ENCODE measurements around the gene RFX8.
"Not testable (repeated sequence)": the region's sequence is repeated elsewhere in the genome, so short reads cannot be mapped to it uniquely, and the experiment has no call there.

RFX8 gene

DNA sequence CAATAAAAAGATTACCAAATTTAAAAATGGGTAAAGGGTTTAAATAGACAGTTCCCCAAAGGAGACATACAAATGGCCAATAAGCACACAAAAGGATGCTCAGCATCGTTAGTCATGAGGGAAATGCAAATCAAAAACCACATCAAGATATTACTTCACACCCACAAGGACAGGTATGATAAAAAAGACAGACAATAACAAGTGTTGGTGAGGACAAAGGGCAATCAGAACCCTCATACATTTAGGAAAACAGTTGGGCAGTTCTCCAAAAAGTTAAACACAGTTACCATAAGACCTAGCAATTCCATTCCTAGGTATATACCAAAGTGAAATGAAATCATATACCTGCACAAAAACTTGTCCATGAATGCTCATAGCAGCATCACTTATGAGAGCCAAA, 102.1 kb downstream of the RFX8 start:
- no peak for DNase-seq

DNA sequence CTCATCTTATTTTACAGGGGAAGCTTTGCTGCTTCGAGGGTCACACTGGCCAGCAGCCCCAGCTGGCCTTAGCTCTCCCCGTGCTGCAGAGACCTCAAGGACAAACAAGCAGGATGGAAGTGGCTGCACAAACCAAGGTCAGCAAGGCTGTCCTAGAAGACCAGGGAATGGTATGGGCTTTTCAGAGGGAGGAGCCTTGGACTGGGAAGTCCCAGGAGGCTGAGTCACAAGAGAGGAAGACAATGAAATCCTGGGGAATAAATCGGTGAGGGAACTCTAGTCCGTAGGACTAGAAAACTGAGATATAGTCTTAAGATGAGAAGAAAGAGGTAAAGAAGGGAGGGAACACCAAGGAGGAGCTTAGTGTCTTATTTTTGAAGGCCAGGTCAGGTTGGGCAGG, 103.3 kb downstream of the RFX8 start:
- DNase-seq, result no peak

DNA sequence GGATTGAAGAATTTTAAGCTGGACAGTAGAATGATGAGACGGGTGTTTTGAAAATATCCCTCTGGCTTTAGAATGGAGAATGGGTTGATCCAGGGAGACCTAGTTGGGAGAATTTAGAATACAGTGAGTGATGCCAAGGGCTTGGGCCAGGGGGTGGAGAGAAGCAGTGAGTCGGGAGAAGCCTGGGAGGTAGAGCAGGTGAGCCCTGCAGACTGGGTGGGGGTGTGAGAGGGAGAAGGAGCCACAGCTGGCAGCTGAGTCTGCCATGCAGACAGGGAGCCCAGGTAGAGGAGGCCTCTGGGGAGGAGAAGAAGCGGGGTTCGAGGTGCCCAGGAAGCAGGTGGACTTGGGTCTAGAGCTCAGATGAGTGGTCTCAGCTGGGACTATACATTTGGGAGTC, 105.8 kb downstream of the RFX8 start:
- DNase-seq, result no peak

DNA sequence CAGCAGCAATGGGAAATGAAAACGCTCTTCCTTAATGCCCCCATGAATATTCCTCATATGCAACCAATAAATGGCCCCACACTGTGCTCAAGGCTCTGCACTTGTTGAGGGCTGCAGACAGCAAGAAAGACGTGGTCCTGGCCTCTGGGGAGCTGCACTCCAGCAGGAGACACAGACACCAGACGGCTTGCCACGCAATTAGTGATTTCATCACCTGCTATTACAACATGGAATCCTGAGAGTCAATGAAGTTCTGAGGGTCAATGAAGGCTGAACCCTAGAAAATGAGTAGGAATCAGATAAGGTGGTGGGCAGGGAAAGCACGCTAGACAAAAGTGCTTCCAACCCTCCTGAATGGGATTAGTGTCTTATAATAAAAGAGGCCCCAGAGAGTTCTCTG, 106.5 kb downstream of the RFX8 start:
- DNase-seq, result no peak

DNA sequence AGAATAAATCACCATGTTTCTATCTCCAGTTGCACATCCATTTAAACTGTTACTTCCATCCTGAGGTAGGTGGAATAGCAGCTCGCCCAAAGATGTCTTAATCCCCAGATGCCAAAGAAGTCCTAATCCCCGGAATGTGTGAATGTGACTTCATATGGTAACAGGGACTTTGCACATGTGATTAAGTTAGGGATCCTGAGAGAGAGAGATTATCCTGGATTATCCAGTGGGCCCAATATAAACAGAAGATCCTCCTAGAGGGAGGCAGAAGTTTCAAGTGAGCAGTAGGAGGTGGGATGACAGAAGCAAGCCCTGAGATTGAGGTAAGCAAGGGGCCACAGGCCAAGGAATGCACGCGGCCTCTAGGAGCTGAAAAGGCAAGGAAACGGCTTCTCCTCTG, 107.4 kb downstream of the RFX8 start:
- no peak for DNase-seq

DNA sequence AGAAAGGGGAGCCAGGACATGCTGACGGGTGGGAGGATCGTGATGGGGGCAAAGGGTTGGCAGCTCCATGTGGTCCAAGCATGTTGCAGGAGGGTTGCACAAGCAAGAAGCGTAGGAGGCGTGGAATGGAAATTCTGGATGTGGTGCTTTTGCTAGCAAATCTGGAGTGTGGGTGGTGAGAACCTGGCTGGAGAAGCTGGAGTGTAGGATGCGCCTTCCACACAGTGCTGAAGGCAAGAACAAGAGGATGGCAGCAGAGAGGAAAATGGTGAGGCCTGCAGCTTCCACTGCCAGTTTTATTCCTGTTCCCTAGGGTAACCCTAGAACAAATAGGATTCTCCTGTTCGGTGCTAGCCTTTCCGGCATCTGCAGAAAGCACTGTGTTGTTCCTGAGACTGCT, 110.0 kb downstream of the RFX8 start:
- no peak for DNase-seq

DNA sequence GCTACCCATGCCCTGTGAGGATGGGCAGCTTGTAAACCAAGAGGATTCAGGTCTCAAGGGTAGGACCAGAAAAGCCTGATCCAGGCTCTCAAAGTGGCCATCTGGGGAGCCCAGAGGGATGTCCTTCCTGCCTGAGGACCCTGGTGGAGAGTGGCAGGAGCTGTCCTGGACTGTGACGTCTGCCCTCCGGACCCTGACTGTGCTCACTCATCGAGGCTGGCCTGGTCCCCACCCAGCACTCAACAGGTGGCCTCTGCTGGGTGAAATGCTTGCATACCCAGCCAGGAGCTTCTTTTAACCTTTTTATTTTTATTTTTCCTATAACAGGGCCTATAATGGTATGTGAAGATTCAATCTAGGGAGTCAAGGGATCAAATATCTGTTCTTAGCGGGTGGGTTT, 112.1 kb downstream of the RFX8 start:
- DNase-seq, result no peak

DNA sequence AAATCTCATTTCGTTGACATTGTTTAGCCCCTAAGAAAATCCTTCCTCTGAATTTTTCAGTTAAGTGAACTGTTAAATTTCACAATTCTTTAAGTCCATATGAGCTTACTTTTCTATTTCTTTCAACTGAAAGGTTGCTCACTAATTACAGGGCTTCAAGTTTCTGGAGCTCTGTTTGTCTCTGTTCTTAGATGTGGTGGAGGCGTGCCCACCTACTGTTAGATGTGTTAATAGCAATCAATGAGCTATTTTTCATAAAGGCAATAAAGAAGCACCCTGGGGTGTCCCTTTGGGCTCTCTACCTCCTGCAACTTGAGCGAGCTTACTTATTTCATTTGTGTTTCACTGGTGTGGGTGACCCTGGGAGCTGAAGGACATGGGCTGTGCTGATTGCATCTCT, 112.6 kb downstream of the RFX8 start:
- no peak for DNase-seq

DNA sequence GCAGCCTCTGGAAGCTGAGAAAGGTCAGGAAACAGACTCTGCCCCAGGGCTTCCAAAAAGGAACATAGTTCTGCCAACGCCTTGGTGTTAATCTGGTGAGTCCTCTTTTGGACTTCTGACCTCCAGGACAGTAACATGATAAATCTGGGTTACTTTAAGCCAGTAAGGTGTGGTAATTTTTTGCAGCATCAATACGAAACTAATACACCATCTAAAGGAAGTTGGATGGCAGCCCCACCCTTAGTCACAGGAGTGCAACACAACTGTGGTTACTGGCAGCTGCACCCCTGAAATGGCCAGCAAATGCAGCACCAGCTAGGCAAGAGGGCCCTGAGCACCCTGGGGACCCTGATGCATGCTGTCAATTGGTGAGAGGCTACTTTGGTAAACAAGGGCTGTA, 113.4 kb downstream of the RFX8 start:
- no peak for DNase-seq

DNA sequence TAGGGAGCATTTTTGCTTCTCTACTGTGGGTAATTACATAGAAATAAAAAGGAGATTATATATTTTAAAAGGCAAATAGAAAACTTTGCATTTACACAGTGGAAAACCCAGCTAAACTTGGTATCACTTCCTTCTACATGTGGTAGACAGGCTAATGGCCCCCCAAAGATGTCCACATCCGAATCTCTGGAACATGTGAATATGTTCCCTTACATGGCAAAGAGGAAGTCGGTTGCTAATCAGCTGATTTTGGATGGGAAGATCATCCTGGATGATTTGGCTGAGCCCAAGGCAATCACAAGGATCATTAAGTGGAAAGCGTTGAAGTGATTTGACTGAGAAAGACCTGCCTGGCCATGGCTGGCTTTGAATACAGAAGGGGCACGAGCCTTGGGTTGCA, 113.8 kb downstream of the RFX8 start:
- no peak for DNase-seq

DNA sequence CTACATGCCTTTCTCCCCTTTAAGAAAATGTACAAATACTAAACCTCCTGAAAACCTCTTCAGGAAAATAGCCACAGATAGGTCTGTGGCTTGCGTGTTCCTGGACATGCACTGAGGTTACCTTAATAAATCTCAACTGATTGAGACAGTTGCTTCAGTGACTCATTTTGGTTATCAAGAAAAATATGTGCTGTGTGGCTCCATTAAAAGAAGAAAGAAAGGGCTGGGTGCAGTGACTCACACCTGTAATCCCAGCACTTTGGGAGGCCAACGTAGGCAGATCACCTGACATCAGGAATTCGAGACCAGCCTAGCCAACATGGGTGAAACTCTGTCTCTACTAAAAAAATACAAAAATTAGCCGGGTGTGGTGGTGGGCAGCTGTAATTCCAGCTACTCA, 114.7 kb downstream of the RFX8 start:
- DNase-seq, result no peak

DNA sequence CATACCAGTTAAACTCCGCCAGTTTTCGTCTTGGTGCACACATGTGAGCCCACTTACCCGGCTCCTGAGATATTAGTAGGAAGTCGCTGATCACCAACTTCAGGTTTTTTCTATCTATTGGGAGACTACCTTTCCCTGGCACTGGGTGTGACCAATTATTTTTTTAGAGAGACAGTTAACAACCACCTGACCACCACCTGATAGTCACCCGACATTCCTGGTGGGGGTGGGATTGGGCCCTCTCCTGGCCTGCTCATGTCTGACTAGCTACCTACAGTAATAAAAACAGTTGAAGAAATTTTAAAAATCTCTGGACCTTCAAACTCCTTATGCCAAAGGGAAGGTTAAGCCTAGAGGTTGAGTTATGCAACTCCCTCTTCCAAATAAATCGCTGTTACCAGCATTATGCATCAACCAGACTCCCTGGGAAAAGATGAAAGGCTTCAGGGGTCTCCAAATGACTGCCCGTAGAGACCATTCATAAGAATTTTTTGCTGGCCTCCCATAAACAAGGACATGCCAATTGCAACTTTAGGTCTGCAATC, 115.4 kb downstream of the RFX8 start:
- DNase-seq, result no peak

DNA sequence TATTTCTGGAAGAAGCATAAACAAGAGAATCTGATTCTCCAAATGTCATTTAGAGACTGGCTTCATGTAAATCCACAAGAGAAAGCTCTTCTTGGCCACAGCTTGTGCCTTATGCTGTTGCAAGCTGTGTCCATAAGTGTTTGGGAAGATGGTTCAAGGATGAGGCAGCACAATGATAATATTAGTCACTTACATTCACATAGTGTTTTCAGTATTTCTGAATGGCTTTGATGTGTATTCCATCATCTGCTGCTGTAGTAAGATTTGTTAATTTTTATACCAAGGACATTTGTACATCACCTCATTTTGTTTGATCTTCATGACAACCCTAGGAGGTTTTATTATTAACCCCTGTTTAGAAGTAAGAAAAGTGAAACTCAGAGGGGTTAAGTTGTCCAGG, 117.5 kb downstream of the RFX8 start:
- no peak for DNase-seq

DNA sequence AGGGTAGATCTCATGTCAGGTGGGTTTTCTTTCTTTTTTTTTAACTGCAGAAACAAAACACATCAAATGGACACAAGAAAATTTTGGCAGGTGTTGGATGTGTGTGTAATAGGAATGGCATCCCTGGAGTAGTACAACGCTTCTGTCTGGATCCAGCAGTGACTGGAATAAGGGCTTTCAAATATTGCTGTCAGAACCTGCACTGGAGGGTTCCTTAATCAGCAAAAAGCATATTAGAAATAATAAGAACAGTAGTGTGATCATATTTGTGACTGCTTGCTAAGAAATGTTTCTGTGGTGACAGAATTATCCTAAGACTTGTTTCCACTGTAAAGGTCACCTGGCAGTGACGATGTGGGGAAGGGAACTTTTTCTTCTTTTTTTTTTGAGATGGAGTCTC, 118.4 kb downstream of the RFX8 start:
- DNase-seq, result no peak

DNA sequence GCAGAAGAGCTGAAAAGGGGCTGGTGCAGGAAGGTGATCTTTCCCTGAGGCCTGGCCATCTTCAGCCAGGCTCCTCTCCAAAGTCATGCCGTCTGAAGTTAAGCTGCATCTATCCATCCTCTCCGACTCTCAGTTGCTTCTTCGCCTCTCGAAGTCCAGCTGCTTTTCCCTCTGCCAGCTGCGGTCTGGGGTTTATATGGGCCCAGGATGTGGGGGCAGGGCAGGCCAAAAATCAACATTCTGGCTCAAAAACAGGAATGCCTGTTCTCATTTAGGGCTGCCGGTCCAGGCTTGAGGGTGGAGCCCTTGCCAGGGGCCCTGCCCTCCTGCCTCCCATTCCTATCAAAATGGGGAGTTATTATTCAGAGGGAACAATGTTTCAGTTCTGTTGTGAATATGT, 118.9 kb downstream of the RFX8 start:
- no peak for DNase-seq

DNA sequence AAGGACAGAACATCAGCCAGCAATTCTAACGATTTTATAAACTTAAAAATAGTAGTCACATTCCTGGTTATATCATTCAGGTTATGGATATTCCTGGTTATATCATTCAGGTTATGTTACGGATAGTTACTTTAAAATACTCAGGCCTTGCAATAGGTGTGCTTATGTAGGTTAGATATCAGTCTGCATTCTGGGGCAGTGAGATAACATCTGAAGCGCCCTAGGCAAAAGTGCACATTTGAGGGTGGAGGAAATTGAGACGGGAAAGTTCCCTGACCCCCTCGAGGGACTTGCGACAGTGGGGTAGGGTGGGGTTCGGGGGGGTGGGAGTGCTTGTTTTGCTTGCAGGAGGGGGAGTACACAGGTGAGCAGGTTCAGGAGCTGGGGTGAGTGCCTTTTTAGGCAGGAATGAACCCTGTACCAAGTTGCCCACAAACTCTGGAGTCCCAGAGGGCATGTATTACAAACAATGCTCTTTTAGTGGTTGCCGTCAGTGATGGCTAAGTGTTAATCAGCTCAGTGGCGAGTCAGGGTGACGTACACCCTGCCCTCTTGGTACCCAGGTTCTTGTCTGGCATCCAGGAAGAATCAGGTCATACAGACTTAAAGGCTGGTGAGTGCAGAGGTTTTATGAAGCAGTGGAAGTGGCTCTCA, 119.4 kb downstream of the RFX8 start:
- no peak for DNase-seq

DNA sequence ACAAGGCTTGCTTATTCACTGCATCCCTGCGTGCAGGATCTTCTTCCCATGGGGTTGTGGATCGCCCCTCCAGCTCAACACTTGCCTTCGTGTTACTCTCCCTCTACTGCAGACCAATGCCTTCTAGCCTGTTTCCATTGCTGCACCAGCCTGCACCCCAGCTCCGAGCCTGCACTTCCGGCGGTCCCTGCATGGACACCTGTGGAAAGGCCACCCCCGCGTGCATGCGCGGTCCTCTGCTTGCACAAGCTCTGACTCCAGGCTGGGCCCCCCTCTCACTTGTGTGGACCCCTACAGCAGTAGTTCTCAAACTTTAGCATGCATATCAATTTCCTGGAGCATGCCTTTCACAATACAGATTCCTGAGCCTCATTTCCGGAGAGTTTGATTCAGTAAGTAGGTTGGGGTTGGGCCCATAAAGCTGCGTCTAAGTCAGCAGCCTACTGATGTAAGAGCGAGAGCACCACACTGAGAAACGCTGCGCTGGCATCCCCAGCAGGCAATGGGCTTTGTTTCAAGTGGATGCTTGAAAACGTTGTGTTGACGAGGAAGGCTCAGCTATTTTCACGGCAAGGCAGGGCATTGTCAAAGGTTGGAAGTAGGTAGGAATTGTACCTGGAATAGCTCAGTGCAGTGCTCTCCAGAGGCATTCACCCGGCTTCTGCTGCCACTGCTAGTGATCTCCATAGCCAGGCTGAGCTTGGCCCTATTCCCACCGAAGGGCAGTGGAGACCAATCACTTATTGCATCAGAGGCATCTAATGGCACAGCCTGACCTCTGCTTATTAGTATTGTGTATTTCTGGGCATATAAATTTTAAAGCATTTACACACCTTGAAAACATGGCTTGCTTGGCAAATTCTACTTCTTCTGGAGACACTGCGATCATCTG, 120.2 kb downstream of the RFX8 start:
- no peak for DNase-seq

DNA sequence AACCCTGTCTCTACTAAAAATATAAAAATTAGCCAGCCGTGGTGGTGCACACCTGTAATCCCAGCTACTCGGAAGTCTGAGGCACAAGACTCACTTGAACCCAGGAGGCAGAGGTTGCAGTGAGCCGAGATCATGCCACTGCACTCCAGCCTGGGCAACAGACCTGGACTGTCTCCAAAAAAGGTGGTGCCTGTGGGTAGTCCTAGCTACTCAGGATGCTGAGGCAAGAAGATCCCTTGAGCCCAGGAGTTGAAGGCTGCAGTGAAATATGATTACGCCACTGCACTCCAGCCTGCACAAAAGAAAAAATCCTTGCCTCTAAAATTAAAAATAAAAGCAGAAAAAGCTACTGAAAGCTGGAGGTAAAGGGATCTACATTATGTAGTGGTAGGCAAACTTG, 122.3 kb downstream of the RFX8 start:
- DNase-seq, result not testable (repeated sequence)

DNA sequence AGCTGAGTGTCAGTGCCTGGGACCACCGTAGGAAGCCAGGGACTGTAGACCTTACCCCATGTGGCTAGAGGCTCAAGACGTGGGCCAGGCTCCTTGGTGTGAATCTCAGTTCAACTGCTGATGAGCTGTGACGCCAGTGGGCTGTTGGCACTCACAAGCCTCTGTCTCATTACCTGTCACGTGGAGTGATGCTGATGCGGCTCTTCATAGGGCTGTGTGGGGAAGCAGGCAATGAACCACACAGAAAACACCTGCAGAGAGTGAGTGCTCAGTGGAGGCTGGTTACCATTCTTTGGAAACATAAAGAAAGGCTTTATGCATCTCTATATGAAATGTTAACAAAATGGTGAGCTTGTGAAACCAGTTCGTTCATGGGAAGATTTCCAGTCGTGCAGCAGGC, 123.7 kb downstream of the RFX8 start:
- DNase-seq, result no peak

DNA sequence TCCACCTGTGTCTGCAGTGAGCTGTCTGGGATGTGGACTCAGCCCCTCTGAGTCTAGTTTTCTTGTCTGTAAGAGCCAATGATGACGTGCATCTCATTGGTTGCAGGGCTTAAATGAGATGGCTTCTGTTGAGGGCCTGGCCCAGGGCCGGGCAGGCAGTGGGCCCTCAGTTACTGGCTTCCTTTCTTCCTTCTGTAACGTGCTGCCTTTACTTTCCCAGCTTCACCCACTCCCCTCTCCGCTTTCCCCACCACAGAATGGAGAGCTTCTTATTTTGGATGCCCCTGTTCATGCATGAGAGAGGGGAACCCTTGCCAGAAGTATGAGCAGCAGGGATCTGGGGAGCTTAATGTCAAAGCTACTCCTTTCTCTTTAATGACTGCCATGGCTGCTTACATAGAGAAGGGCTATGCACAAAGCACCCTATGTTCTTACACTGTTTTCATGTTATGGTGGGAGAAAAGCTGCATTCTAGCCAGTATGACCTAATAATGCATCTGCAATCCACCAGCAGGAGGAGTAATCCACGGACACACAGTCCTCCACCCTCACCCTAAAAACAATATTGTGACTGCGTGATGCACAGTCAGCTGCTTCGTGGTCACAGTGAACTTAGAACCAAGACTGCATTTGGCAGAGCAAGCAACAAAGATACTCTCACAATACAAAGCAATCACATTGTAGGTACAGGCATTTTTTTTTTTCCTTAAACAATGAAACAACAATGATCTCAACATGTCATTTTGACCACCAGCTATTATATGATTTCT, 124.8 kb downstream of the RFX8 start:
- DNase-seq, result no peak

DNA sequence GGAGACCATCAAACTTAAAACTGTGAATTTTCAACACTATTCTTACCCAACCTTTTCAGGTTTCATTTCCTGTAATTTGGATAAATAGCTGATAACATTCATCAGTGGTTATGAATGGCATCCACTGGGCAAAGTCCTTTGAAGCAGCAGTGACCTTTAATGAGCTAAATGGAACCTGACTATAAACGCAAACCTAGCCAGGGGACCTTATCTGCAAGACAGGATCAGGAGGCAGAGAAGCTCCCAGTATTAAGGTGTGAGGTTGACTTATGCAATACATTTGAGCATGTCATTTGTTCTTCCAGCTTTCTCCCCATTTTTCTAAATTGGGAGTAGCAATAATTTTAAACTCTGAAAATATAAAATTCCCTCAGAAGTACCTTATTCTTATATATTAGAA, 126.0 kb downstream of the RFX8 start:
- no peak for DNase-seq

All from cerebellar nuclear complex (tissue), 1 donor.